ENCODE data around the gene SPG7.

SPG7 gene

DNA sequence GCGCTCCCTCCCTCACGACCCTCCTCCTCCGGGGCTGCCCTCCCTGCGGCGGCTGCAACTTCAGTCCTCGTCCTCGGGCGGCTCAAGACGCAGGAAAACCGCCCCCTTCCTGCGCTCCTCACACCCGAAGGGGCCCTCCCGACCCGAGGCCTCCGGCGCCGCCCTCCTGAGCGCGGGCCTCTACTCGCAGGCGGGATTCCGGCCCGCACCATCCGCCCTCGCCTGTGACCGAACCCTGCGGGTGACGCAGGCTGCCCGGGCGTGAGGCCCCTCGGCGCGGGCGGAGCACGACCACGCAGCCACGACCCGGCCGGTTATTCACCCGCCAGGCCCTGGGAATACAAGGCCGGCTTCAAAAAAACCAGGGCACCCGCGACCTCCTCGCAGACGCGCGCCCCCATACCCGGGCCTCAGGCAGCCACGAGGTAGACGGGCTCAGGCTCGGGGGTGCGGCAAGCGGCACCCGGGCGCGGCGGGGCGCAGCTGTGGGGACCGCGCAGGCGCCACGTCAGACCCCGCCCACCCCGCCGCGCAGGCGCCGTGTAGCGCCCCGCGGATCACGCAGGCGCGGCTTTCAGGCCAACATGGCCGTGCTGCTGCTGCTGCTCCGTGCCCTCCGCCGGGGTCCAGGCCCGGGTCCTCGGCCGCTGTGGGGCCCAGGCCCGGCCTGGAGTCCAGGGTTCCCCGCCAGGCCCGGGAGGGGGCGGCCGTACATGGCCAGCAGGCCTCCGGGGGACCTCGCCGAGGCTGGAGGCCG lies at the start of gene SPG7 (continued):
- TF ChIP-seq, protein P1, sequence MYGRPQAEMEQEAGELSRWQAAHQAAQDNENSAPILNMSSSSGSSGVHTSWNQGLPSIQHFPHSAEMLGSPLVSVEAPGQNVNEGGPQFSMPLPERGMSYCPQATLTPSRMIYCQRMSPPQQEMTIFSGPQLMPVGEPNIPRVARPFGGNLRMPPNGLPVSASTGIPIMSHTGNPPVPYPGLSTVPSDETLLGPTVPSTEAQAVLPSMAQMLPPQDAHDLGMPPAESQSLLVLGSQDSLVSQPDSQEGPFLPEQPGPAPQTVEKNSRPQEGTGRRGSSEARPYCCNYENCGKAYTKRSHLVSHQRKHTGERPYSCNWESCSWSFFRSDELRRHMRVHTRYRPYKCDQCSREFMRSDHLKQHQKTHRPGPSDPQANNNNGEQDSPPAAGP (tag by site-specific recombination; IDR thresholded peaks at IDR 0.05): peak; percentile 56; the same call in 1 of the 2 replicates
- TF ChIP-seq REPIN1 (tag by site-specific recombination; IDR thresholded peaks at IDR 0.05; ENCODE audit: low read depth) (no peak), GLI2 (tag by site-specific recombination; IDR thresholded peaks at IDR 0.05; ENCODE audit: borderline replicate concordance, low read depth) (no peak), ZNF132 (tag by site-specific recombination; IDR thresholded peaks at IDR 0.05; ENCODE audit: borderline replicate concordance) (no peak), ZNF221 (tag by site-specific recombination; IDR thresholded peaks at IDR 0.05; ENCODE audit: borderline replicate concordance) (peak; percentile 78; the same call in 1 of the 2 replicates), ZNF629 (tag by site-specific recombination; IDR thresholded peaks at IDR 0.05) (peak; percentile 61; the same call in 1 of the 2 replicates), MZF1 (tag by site-specific recombination; IDR thresholded peaks at IDR 0.05; ENCODE audit: borderline replicate concordance) (no peak), GLIS2 (tag by site-specific recombination; IDR thresholded peaks at IDR 0.05) (peak; percentile 53), ZNF239 (tag by site-specific recombination; IDR thresholded peaks at IDR 0.05) (no peak), ZNF155 (tag by site-specific recombination; IDR thresholded peaks at IDR 0.05) (no peak), ZNF843 (tag by site-specific recombination; IDR thresholded peaks at IDR 0.05) (peak; percentile 54; the same call in 1 of the 2 replicates), ZNF341 (tag by site-specific recombination; IDR thresholded peaks at IDR 0.05; ENCODE audit: low read depth) (no peak), ZNF558 (tag by site-specific recombination; IDR thresholded peaks at IDR 0.05) (no peak), ZFHX2 (tag by site-specific recombination; conservative IDR thresholded peaks at IDR 0.05) (peak; percentile 96), ZEB2 (tag by site-specific recombination; IDR thresholded peaks at IDR 0.05) (peak; percentile 71; the same call in 1 of the 2 replicates), ZNF302 (tag by site-specific recombination; IDR thresholded peaks at IDR 0.05; ENCODE audit: low read depth) (no peak), ZNF560 (tag by site-specific recombination; IDR thresholded peaks at IDR 0.05; ENCODE audit: borderline replicate concordance) (no peak), ZNF184 (tag by site-specific recombination; IDR thresholded peaks at IDR 0.05) (no peak; the same call in 1 of the 2 replicates), ZNF211 (tag by site-specific recombination; IDR thresholded peaks at IDR 0.05; ENCODE audit: low read depth) (no peak), GLI4 (tag by site-specific recombination; IDR thresholded peaks at IDR 0.05) (no peak)
- TF ChIP-seq, protein P2, sequence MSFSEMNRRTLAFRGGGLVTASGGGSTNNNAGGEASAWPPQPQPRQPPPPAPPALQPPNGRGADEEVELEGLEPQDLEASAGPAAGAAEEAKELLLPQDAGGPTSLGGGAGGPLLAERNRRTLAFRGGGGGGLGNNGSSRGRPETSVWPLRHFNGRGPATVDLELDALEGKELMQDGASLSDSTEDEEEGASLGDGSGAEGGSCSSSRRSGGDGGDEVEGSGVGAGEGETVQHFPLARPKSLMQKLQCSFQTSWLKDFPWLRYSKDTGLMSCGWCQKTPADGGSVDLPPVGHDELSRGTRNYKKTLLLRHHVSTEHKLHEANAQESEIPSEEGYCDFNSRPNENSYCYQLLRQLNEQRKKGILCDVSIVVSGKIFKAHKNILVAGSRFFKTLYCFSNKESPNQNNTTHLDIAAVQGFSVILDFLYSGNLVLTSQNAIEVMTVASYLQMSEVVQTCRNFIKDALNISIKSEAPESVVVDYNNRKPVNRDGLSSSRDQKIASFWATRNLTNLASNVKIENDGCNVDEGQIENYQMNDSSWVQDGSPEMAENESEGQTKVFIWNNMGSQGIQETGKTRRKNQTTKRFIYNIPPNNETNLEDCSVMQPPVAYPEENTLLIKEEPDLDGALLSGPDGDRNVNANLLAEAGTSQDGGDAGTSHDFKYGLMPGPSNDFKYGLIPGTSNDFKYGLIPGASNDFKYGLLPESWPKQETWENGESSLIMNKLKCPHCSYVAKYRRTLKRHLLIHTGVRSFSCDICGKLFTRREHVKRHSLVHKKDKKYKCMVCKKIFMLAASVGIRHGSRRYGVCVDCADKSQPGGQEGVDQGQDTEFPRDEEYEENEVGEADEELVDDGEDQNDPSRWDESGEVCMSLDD (tag by site-specific recombination; IDR thresholded peaks at IDR 0.05): peak; percentile 65
- TF ChIP-seq, protein P3, sequence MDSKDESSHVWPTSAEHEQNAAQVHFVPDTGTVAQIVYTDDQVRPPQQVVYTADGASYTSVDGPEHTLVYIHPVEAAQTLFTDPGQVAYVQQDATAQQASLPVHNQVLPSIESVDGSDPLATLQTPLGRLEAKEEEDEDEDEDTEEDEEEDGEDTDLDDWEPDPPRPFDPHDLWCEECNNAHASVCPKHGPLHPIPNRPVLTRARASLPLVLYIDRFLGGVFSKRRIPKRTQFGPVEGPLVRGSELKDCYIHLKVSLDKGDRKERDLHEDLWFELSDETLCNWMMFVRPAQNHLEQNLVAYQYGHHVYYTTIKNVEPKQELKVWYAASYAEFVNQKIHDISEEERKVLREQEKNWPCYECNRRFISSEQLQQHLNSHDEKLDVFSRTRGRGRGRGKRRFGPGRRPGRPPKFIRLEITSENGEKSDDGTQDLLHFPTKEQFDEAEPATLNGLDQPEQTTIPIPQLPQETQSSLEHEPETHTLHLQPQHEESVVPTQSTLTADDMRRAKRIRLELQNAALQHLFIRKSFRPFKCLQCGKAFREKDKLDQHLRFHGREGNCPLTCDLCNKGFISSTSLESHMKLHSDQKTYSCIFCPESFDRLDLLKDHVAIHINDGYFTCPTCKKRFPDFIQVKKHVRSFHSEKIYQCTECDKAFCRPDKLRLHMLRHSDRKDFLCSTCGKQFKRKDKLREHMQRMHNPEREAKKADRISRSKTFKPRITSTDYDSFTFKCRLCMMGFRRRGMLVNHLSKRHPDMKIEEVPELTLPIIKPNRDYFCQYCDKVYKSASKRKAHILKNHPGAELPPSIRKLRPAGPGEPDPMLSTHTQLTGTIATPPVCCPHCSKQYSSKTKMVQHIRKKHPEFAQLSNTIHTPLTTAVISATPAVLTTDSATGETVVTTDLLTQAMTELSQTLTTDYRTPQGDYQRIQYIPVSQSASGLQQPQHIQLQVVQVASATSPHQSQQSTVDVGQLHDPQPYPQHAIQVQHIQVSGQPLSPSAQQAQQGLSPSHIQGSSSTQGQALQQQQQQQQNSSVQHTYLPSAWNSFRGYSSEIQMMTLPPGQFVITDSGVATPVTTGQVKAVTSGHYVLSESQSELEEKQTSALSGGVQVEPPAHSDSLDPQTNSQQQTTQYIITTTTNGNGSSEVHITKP (tag by site-specific recombination; IDR thresholded peaks at IDR 0.05): peak; percentile 72
- TF ChIP-seq, protein P4, sequence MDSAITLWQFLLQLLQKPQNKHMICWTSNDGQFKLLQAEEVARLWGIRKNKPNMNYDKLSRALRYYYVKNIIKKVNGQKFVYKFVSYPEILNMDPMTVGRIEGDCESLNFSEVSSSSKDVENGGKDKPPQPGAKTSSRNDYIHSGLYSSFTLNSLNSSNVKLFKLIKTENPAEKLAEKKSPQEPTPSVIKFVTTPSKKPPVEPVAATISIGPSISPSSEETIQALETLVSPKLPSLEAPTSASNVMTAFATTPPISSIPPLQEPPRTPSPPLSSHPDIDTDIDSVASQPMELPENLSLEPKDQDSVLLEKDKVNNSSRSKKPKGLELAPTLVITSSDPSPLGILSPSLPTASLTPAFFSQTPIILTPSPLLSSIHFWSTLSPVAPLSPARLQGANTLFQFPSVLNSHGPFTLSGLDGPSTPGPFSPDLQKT (IDR thresholded peaks at IDR 0.05; ENCODE audit: borderline replicate concordance, low read depth, low read length): no peak
- TF ChIP-seq, protein P5, sequence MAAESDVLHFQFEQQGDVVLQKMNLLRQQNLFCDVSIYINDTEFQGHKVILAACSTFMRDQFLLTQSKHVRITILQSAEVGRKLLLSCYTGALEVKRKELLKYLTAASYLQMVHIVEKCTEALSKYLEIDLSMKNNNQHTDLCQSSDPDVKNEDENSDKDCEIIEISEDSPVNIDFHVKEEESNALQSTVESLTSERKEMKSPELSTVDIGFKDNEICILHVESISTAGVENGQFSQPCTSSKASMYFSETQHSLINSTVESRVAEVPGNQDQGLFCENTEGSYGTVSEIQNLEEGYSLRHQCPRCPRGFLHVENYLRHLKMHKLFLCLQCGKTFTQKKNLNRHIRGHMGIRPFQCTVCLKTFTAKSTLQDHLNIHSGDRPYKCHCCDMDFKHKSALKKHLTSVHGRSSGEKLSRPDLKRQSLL (tag by site-specific recombination; IDR thresholded peaks at IDR 0.05): no peak
- TF ChIP-seq, protein P6, sequence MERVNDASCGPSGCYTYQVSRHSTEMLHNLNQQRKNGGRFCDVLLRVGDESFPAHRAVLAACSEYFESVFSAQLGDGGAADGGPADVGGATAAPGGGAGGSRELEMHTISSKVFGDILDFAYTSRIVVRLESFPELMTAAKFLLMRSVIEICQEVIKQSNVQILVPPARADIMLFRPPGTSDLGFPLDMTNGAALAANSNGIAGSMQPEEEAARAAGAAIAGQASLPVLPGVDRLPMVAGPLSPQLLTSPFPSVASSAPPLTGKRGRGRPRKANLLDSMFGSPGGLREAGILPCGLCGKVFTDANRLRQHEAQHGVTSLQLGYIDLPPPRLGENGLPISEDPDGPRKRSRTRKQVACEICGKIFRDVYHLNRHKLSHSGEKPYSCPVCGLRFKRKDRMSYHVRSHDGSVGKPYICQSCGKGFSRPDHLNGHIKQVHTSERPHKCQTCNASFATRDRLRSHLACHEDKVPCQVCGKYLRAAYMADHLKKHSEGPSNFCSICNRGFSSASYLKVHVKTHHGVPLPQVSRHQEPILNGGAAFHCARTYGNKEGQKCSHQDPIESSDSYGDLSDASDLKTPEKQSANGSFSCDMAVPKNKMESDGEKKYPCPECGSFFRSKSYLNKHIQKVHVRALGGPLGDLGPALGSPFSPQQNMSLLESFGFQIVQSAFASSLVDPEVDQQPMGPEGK (tag by site-specific recombination; IDR thresholded peaks at IDR 0.05): peak; percentile 83; the same call in 1 of the 2 replicates
- TF ChIP-seq, protein P7, sequence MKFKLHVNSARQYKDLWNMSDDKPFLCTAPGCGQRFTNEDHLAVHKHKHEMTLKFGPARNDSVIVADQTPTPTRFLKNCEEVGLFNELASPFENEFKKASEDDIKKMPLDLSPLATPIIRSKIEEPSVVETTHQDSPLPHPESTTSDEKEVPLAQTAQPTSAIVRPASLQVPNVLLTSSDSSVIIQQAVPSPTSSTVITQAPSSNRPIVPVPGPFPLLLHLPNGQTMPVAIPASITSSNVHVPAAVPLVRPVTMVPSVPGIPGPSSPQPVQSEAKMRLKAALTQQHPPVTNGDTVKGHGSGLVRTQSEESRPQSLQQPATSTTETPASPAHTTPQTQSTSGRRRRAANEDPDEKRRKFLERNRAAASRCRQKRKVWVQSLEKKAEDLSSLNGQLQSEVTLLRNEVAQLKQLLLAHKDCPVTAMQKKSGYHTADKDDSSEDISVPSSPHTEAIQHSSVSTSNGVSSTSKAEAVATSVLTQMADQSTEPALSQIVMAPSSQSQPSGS (tag by site-specific recombination; IDR thresholded peaks at IDR 0.05; ENCODE audit: low read depth): no peak

Data from HEK293 (cell line).